Activated T-cell treated with anti-CD3 and anti-CD28 coated beads for 4 hours (primary cell): Measurements from ENCODE around the gene SLC15A5.

ENCODE experiments used
- DNase-seq: peaks from one replicate; pipeline ENCODE4 v3.0.0-alpha.2; 2020

Gene SLC15A5

DNA sequence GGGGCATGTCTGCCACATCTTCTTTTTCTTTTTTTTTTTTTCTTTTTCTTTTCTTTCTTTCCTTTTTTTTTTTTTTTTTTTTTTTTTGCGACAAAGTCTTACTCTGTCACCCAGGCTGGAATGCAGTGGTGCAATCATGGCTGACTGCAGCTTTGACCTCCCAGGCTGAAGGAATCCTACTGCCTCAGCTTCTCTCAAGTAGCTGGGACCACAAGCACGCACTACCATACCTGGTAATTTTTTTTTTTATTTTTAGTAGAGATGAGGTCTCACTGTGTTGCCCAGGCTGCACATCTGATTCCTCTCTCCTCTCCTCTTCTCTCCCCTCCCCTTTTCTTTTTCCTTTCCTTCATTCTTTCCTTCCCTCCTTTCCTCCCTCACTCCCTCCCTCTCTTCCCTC is 18.5 kb downstream of the SLC15A5 start:
- no peak for DNase-seq

DNA sequence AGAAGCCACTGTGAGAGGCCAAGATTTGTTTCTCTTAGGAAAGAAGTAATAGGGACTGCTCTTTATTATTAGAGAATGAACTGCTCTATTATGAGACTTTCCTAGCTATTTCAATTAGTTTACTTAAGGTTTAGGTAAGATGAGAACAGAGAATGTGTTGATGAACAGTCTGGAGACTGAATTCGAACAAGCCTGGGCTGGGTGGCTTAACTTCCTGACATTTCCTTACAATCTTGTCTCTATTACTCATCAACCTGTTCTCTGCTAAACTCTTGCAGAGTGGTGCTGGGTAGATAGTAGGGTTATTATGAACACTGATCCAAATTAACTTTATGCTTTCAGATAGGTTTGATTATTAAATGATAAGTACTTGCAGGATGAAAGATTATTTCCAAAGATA is 31.2 kb downstream of the SLC15A5 start:
- DNase-seq, result no peak

DNA sequence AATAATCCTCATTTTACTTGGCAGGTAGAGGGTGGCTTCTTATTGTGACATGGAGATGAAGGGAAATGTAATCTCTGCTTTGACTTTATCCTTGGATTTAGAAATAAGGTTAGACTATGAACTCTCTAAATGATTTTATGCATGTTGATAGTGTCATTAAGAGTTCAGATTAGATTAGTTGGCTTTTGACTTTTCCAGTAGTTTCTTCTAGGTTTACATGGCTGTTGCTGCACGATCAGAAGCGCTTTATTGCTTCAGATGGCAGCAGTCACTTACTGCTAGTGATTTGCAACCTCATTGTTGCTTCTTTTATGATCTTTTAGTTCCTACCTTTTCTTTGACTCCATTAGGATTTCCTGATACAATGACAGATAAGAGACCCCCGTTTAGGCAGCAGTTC is 32.3 kb downstream of the SLC15A5 start:
- DNase-seq, result no peak

DNA sequence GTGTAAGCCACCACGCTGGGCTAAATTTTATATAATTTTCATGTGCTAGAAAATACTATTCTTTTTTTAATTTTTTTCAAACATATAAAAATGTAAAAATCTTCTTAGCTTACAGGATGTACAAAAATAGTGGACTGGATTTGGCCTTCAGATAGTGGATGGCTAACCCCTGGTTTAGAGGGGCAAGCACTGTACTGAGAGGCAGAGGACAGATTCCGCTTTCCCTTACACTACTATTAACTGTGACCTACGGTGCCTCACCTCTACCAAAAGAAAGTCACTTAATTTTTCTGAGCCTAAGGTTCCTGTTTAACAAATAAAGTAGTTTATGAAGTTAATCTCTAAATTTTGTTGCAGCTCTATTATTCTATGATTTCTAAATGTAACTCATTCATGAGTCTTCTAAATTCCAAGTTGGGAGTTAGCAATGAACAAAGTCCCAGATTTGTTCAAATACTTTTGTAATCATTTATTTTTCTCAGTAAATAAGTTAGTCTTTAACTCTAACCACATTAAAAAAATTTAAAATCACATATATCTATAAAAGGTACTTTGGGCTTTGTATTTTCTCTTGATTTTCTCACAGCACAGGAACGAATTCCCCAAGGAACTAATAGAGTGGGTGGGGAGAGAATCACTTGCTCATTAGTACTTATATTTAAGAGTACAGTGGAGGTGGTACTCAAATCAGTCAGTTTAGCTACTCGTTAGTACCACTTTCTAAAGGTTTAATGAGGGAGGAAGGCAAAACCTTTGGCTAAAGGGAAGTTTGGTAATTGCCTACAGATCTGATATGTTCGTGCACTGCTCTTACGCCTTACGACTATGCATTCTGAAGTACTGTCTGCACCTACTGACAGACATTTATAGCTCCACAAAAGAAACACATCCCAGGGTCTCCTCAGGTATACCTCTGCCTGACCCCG is 33.7 kb downstream of the SLC15A5 start:
- no peak for DNase-seq

DNA sequence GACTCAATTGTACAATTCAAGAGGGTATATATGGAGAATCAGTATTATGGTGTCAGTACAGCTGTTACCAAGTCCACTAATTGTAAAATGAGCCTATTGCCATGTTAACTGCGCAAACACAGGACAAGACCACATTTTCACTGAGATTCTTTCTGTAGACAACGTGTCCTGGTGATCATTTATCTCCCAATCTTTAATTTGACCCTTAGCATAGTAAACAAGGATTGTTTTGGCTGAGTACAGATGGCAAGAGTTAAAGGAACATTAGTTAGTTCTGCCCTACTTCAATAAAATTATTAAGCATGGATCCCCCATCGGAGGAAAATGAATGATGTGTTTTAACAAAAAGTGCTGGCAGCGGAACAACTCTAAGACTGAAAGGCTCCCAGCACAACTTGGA is 36.1 kb downstream of the SLC15A5 start:
- no peak for DNase-seq

DNA sequence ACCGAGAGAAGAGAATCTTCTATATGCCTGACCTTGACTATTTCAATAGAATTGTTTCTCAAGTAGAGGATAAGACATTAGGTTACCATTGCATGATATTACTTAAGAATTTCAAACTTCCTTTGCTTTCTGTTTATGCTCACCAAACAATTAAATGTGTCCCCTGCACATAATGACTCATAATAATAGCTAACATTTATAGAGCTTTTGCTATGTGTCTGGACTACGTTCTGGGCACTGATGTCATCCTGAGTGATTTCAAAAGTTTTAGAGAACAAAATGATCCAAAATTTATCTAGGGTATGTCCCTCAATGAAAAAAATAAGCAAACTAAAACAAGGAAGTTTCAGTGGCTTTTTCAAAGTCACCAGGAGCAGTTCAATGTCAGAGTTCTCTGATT is 38.8 kb downstream of the SLC15A5 start:
- no peak for DNase-seq

DNA sequence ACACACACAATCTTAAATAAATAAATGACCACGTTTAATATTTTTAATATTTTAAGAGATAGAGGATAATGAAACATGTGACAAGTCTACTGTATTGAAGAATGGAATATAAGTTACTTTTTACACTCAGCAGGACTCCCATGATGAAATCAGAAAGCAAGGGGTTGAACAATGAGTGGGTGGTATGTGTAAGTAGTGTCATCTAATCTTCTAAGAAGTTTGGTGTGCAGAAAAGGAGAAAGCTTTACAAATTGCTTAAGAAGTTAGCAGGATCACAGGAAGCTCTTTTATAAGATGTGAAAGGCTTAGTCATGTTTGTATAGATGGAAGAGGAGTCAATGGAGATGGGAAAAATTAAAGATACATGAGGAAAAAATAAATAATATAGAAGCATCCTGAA is 47.8 kb downstream of the SLC15A5 start:
- DNase-seq, result no peak

DNA sequence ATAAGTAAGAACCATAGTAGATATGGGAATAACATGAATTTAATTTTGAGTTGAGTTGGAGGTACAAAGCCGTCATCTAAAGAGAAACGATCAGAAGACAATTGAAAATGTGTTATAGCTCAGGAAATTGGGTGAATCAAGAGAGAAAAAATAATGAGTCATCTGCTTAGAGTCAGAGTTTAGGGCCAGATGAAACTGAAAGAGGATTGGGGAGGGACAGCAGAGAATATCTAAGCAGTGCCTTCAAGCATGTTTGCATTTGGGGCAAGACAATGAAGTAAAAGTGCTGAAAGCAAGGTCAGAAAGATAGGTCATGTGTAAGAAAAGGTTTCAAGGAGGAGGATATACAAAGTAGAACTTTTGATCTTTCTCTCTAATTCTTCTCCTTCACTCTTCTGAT is 49.4 kb downstream of the SLC15A5 start:
- no peak for DNase-seq

DNA sequence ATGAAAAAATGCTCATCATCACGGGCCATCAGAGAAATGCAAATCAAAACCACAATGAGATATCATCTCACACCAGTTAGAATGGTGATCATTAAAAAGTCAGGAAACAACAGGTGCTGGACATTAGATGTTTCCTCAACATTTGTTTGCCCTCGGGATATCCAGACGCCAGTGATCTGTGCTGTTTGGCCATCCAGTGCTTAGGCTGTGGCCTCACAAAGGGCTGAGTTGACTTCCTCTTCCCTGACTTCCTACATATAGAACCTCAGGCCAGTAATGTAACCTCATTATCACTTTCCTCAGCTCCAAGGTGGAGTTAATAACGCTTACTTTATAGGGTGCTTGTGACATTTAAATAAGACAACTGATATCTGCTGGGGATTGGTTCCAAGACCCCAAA is 51.8 kb downstream of the SLC15A5 start:
- DNase-seq, result no peak

DNA sequence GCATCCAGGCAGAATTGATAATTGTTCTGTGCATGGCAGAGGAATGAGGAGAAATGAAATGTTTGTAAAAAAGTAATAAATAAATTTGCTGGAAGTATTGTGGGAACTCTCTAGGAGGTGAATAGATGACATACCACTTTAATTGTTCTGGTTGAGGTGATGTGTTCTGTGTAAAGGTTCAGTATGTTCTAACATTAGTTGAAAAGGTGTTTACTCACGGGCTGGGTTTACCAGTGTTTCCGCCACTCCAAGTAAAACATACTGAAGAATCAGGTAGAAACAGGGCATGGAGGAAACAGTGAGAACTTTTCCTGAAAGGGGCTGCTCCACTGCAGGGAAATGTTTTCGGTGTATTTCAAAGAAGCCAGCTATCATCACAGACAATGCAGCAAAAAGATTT is 53.3 kb downstream of the SLC15A5 start:
- DNase-seq, result no peak

DNA sequence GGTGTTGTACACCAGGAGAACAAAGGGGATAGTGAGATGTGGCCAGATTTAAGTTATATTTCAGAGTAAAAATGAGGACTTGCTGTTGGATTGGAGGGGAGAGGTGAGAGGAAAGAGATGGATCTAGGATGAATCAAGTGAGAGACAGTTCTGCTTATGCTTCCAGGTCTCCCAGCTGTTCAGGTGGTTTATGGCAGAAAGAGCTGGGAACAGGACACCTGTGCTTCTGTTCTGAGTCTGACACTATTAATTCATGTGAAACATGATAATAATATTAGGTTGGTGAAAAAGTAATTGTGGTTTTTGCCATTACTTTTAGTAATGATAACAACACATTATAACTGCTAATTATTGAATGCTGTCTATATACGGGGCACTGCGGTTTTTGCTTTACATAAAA is 55.7 kb downstream of the SLC15A5 start:
- DNase-seq, result no peak

DNA sequence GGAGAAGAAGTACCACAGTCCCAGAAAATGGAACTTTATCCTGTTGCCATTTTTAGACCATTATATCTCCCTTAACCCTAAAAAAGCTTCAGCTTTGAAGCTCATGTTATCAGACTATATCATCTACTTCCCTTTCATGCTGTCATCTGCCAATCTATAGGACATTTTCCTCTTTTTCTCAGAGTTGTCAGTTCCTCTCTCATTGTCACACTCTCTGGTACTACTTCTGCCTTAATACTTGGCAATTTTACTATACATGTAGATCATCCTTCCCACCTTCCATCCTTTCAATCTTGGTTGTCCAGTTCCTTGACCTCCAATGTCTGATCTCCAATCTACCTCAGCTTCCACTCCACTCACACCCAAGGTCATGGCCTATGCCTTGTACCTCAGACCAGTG is 57.4 kb downstream of the SLC15A5 start:
- no peak for DNase-seq

DNA sequence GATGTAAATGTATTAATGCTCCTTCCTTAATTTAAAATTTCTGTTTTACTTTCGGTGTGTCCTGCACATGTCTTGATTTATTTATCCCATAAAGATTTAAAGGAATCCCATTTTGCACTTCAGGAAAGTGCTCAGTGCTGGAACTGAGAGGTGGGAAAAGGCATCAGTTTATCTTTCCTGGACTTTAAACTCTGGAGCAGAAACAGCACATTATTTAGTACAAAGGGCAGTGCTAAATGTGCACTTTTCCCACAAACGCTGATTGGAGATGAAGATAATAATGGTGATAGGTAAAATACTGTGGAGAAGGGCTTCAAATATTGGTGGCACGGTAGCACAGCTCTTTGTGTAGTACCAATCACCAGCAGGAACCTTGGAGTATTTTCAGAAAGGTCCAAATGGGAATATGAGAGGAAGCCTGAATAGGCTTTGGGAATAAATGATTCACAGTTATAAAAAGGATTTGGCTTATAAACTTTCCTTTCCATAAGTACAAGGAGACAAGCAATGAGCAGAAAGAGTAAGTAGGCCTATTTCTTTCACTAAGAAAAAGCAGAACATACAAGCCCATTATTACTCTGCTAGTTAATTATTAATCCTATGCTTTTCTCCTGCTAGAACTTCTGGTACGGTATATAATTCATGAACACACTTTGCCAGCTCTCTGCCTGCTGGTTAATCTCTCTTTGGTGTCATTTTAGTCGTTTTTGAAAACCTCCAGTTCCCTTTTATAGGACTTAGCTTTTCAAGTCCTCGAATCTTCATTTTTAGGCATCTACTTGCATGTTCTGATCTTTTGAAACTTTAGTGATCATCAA is 58.3 kb downstream of the SLC15A5 start:
- no peak for DNase-seq

DNA sequence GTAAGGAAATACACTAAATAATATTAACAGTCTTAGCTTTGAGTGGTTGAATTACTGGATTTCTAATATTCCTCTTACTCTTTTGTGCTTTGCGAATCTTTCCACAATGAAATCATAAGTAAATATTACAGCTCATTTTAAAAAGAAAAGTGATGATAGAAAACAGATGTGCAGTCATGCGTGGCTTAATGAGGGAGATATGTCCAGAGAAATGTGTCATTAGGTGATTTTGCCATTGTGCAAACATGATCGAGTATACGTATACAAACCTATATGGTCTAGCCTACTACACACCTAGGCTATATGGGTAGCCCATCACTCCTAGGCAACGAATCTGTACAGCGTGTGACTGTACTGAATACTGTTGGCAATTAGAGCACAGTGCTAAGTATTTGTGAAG is 59.3 kb downstream of the SLC15A5 start:
- DNase-seq, result no peak

DNA sequence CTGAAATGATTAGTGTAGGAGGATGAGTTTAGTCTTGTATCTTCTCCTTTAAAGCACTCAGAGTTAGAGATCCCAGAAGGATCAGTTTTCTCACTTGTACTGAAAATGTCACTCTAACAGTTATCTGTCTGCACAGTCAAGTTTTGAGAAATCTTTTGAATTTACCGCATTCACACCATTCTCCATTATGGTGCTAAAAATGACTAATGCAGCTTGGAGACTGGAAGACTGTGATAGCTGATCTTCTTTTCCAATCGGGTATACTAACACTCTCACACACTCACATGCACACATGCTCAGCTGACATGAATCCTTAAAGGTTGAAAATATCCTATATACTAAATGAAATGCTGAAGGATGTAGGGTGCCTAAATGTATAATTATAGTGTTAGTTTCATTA is 65.8 kb downstream of the SLC15A5 start:
- DNase-seq, result no peak

DNA sequence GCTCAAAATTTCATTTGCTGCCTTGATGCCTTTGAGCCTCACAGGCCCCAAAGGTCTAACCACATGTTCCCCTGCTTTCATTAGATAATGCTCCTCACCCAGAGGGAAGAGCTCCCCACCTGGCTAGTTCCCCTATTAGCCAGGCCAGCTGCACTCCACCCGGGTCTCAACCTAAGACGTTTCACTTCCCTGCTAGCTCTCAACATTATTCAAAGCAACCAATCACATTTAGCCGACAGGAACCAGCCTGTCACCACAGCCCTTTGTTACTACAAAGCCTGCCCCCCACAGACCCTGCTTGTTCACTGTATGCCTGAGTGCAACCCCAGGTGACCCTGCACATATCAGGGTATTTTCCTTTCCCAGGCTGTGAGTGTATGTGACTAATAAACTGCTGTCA is 78.6 kb downstream of the SLC15A5 start:
- DNase-seq, result no peak

DNA sequence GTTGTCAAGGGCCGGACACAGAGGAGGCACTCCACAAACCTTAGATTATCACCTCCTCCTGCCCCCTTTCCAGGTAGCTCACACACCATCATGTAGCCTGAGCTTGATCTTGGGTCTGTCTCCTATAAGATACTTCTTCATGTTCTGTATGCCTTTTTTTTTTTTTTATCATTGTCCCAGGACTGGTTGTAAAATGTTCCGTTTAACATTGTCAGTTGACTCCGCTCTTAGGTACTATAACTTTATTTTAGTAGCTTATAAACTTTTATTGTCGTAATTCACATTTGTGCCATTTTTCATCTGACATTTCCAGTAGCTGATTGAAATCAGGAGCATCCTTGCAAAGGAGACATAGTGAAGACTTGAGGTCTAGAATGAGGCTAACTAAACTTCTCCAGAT is 79.9 kb downstream of the SLC15A5 start:
- no peak for DNase-seq

DNA sequence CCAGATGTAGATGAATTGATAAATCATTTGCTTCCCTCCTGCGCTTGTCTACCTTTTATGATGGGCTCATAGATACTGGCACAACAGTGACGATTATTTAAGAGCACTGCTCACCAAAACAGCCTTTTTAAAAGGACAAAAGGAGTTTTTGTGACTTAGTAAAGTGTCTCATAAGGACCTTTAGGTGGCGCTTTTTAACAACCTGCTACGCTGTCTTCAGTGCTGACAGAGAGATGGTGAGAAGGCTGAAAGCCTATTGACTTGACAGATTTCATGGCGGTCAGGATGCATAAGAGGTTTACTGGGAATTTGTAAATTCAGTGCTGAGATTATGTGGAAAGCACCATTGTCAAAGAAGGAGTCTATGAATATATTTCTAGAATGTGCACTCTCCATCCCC is 87.6 kb downstream of the SLC15A5 start:
- no peak for DNase-seq

DNA sequence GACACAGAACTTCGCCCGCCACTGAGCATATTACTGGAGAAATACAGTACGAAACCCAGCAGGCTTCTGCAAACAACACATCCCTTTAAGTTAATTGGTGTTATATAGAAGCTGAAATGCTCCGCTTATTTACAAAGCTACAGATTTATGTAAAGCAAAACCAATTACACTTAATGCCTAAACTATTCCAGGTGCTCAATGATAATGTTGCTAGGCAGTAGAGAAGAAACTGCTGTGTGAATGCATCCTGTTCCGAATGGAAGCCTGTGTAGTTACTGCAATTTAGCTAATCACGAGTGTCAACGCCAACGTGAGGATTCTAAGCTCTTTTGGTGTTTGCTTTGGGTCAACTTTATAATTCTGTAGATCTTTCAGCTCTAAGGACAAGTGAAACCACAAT is 89.8 kb downstream of the SLC15A5 start:
- DNase-seq, result no peak

DNA sequence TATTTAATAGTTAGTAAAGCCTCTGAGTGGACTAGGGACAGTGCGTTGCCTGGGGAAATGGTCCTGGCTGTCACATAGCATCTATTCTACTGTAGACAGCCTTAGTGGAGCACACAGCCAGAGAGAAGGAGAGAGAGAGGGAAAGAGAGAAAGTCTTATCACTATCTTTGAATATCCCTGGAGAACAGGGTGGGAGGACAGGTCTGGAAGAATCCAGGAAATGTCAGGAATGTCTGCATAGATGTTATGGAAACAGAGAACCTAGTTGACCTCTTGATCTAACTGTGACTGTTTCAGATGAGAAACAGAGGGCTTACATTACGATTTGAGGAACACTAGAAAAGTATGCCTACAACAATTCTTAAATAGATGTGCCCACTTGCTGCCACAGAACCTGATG is 92.8 kb downstream of the SLC15A5 start:
- no peak for DNase-seq

DNA sequence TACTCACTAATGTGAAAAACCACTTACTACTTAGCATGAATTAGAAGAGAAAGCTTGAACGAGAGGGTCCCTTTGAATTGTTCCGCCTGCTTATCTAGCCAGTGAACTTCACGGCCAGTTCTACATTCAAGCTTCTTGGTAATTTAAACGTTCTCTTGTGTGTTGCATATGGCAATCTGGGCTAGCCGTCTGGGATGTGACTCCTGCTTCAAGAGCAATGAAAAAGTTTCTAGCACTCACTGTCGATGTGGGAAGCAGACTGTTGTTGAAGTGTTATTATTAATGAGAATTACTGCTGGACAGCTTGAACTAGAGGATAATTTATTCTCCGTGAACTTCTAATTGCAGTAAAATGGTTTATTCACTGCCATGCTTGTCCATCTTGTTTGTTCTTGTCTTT is 93.9 kb downstream of the SLC15A5 start:
- DNase-seq, result no peak

DNA sequence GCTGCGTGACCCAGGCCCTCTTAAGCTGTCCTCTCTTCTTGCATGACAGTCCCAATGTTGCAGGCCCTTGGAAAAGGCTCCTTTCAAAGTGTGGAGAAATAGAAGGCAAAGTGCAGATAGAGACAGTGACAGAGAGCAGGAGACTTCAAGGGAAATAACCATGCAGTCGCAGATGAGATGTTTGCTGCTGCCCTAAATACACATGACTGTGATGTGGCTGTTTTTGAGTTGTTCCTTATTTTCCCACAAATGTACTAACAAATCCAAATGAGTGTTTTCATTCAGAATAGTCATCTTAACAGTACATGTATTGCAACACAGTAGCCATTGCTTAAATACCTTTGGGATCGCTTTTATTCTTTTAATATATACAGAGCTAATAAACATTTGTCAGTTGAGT is 101.6 kb downstream of the SLC15A5 start:
- no peak for DNase-seq

DNA sequence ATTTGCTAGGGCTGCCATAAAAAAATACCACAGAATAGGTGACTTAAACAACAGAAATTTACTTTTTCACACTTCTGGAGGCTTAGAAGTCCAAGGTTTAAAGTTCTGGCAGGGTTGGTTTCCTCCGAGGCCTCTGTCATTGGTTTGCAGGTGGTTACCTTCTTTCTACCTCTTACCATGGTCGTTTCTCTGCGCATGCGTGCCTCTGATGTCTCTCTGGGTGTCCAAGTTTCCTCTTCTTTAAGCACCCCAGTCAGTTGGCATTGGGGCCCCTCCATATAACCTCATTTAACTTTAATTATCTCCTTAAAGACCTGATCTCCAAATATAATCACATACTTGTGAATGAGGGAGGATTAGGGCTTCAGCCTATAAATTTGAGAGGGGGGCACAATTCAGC is 103.2 kb downstream of the SLC15A5 start:
- DNase-seq, result no peak

DNA sequence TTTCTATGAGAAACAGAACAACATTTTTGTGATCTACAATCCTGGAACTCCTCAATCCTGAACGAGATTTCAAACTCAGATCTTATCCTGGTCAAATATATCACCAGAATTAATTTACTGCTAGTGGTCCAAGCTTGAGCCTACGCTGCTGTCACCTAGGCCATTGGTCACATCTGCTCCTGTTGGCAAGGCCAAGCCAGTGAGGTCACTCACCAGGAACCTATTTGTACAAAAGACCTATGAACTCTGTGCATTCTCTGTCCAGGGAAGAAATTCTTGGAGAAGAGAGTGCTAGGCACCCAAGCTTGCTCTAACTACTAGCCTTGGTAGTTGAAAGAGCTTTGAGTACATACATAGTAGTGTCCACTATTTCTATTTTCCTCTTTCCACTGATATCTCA is 106.1 kb downstream of the SLC15A5 start:
- DNase-seq, result no peak
